NB4 (cell line): ENCODE results near the gene GCH1.

Source experiments
- MYC ChIP-seq: IDR thresholded peaks from 2 replicates; pipeline ENCODE4 v1.6.1; 2011; ENCODE audit warnings: low read depth, low read length
- POLR2A ChIP-seq: IDR thresholded peaks from 2 replicates; pipeline ENCODE4 v1.6.1; 2011; ENCODE audit warnings: mild to moderate bottlenecking; ENCODE audit not compliant: insufficient read length; ENCODE audit errors: extremely low read depth
- TF ChIP-seq, protein P1 (sequence below): IDR thresholded peaks from one replicate; pipeline ENCODE4 v1.5.1; 2012; ENCODE audit warnings: low read depth, low read length
- TF ChIP-seq, protein P2 (sequence below): IDR thresholded peaks from 2 replicates; pipeline ENCODE4 v1.6.1; 2011; ENCODE audit warnings: low read depth, low read length

DNA sequence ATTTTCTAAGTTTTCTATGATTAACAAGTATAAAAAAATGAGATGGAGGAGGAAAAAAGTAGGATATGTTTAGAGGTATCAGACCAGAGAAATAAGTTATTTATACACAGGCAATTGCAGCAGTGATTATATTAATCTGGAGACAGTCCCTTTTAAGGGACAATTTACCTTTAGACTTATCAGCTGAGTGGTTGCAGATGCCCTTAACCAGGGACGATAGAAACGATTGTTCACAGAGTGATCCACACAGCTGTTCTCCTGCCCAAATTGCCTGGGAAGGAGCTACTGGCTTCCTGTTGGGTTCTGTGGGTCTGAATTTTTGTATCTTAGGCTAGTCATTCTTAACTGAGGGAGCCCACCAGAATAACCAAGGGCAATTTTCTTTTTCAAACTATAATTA is 66.4 kb downstream of the GCH1 start:
- TF ChIP-seq POLR2A: no peak
- TF ChIP-seq, protein P1, sequence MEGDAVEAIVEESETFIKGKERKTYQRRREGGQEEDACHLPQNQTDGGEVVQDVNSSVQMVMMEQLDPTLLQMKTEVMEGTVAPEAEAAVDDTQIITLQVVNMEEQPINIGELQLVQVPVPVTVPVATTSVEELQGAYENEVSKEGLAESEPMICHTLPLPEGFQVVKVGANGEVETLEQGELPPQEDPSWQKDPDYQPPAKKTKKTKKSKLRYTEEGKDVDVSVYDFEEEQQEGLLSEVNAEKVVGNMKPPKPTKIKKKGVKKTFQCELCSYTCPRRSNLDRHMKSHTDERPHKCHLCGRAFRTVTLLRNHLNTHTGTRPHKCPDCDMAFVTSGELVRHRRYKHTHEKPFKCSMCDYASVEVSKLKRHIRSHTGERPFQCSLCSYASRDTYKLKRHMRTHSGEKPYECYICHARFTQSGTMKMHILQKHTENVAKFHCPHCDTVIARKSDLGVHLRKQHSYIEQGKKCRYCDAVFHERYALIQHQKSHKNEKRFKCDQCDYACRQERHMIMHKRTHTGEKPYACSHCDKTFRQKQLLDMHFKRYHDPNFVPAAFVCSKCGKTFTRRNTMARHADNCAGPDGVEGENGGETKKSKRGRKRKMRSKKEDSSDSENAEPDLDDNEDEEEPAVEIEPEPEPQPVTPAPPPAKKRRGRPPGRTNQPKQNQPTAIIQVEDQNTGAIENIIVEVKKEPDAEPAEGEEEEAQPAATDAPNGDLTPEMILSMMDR: no peak
- no peak for TF ChIP-seq MYC
- TF ChIP-seq, protein P2, sequence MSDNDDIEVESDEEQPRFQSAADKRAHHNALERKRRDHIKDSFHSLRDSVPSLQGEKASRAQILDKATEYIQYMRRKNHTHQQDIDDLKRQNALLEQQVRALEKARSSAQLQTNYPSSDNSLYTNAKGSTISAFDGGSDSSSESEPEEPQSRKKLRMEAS: no peak
